ENCODE measurements around the gene VILL.

Gene VILL

GRCh38 chr3:37949866-37950265, 40.7 kb upstream of the VILL start:
- Histone ChIP-seq H3K9me3 (replicated peaks; ENCODE audit: insufficient read depth, low read length) (no peaks in the 10 kb centered on the region), H3K4me3 (ENCODE audit: low read length) (no peak overlapping the region), H3K4me1 (ENCODE audit: low read length) (no peaks in the 10 kb centered on the region), H3K79me2 (ENCODE audit: low read length) (no peaks in the 10 kb centered on the region), H4K20me1 (ENCODE audit: insufficient read depth, low read length) (no peaks in the 10 kb centered on the region), H2AFZ (ENCODE audit: low read length) (no peak overlapping the region), H3K36me3 (replicated peaks; ENCODE audit: insufficient read depth, low read length) (no peaks in the 10 kb centered on the region), H3K9ac (ENCODE audit: low read length) (no peak overlapping the region), H3K27ac (ENCODE audit: low read length) (no peak overlapping the region), H3K4me2 (ENCODE audit: low read depth, low read length) (no peak overlapping the region), H3K27me3 (replicated peaks; ENCODE audit: insufficient read depth, low read length) (no peaks in the 10 kb centered on the region), H3K9me2 (replicated peaks; ENCODE audit: insufficient read depth, low read length) (no peaks in the 10 kb centered on the region), H3F3A (ENCODE audit: insufficient read depth, low read length) (no peaks in the 10 kb centered on the region)
- no peak for TF ChIP-seq EZH2 (optimal IDR thresholded peaks at IDR 0.05; ENCODE audit: low read depth, low read length)
- TF ChIP-seq, protein P1, sequence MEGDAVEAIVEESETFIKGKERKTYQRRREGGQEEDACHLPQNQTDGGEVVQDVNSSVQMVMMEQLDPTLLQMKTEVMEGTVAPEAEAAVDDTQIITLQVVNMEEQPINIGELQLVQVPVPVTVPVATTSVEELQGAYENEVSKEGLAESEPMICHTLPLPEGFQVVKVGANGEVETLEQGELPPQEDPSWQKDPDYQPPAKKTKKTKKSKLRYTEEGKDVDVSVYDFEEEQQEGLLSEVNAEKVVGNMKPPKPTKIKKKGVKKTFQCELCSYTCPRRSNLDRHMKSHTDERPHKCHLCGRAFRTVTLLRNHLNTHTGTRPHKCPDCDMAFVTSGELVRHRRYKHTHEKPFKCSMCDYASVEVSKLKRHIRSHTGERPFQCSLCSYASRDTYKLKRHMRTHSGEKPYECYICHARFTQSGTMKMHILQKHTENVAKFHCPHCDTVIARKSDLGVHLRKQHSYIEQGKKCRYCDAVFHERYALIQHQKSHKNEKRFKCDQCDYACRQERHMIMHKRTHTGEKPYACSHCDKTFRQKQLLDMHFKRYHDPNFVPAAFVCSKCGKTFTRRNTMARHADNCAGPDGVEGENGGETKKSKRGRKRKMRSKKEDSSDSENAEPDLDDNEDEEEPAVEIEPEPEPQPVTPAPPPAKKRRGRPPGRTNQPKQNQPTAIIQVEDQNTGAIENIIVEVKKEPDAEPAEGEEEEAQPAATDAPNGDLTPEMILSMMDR (IDR thresholded peaks at IDR 0.05; ENCODE audit: low read length) = no peak
- TF ChIP-seq EZH2phosphoT487 (IDR thresholded peaks at IDR 0.05; ENCODE audit: low read length) = no peak
- no peak for DNase-seq

DNA sequence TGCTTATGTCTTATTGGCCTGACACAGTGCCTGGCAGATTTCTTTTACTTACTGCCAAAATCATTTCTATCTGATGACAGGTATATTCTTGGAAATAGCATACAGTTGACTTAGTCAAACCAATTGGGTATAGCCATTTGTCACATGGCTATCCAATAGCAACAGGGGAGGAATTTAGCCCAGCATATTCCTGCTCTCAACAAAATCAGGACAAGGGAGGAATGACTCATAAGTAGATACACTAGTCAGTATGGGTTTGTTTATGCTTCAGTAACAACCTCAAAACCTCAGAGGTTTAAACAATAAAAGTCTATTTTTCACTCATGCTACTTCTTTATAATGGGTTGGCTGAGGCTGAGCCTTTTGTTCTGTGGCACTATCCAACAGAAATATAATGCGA, 38.0 kb upstream of the VILL start:
- Histone ChIP-seq H3K9me3 (replicated peaks; ENCODE audit: insufficient read depth, low read length) (no peaks in the 10 kb centered on the region), H3K4me3 (ENCODE audit: low read length) (no peak overlapping the region), H2AFZ (ENCODE audit: low read length) (no peak overlapping the region), H3K36me3 (replicated peaks; ENCODE audit: insufficient read depth, low read length) (no peaks in the 10 kb centered on the region), H3K79me2 (ENCODE audit: low read length) (no peaks in the 10 kb centered on the region), H3K27me3 (replicated peaks; ENCODE audit: insufficient read depth, low read length) (no peaks in the 10 kb centered on the region), H3F3A (ENCODE audit: insufficient read depth, low read length) (0 out of 2 replicates have a peak, but pooled peaks cover 4% of the 10 kb centered on the region), H3K27ac (ENCODE audit: low read length) (no peak overlapping the region), H3K9ac (ENCODE audit: low read length) (no peak overlapping the region), H3K4me1 (ENCODE audit: low read length) (peaks cover 16% of the 10 kb centered on the region), H3K9me2 (replicated peaks; ENCODE audit: insufficient read depth, low read length) (no peaks in the 10 kb centered on the region), H3K4me2 (ENCODE audit: low read depth, low read length) (no peak overlapping the region), H4K20me1 (ENCODE audit: insufficient read depth, low read length) (no peaks in the 10 kb centered on the region)
- no peak for DNase-seq
- TF ChIP-seq EZH2phosphoT487 (IDR thresholded peaks at IDR 0.05; ENCODE audit: low read length) (no peak), EZH2 (optimal IDR thresholded peaks at IDR 0.05; ENCODE audit: low read depth, low read length) (no peak)
- TF ChIP-seq, protein P1 (IDR thresholded peaks at IDR 0.05; ENCODE audit: low read length) = no peak

DNA sequence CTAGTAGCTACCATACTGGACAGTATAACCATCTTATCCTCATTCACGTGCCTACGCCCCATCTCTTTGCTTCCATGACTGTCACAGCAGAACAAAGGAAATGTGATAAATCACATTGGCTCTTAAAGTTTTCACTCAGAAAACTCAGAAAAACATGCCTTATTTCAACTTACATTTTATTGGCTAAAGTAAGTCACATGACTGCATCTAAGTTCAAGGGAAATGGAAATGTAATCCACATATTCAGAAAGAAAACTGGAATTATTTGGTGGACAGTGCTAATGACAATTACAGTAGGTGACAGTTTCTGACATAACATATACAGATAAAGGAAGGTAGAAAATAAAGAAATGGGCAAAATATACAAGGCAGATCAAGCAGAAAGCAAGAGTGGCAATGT, 37.4 kb upstream of the VILL start:
- no peak overlapping the region for H3K9ac ChIP-seq (ENCODE audit: low read length)
- H4K20me1 ChIP-seq (ENCODE audit: insufficient read depth, low read length) = no peaks in the 10 kb centered on the region
- no peaks in the 10 kb centered on the region for H3K27me3 ChIP-seq (replicated peaks; ENCODE audit: insufficient read depth, low read length)
- no peak for DNase-seq
- H3K4me2 ChIP-seq (ENCODE audit: low read depth, low read length) = no peak overlapping the region
- H3K79me2 ChIP-seq (ENCODE audit: low read length) = no peaks in the 10 kb centered on the region
- H3K4me1 ChIP-seq (ENCODE audit: low read length) = peaks cover 18% of the 10 kb centered on the region
- no peak overlapping the region for H3K27ac ChIP-seq (ENCODE audit: low read length)
- H3K9me3 ChIP-seq (replicated peaks; ENCODE audit: insufficient read depth, low read length) = no peaks in the 10 kb centered on the region
- no peak overlapping the region for H2AFZ ChIP-seq (ENCODE audit: low read length)
- no peak for TF ChIP-seq EZH2 (optimal IDR thresholded peaks at IDR 0.05; ENCODE audit: low read depth, low read length)
- TF ChIP-seq, protein P1 (IDR thresholded peaks at IDR 0.05; ENCODE audit: low read length) = no peak
- no peak for TF ChIP-seq EZH2phosphoT487 (IDR thresholded peaks at IDR 0.05; ENCODE audit: low read length)
- no peaks in the 10 kb centered on the region for H3K36me3 ChIP-seq (replicated peaks; ENCODE audit: insufficient read depth, low read length)
- no peak overlapping the region for H3K4me3 ChIP-seq (ENCODE audit: low read length)
- 0 out of 2 replicates have a peak, but pooled peaks cover 4% of the 10 kb centered on the region for H3F3A ChIP-seq (ENCODE audit: insufficient read depth, low read length)
- no peaks in the 10 kb centered on the region for H3K9me2 ChIP-seq (replicated peaks; ENCODE audit: insufficient read depth, low read length)
